Measurements from ENCODE around the gene TIMM8B. TPM values are rescaled to one million over a fixed set of nuclear protein-coding genes. Genes with fewer than 3 reads are reported as not detected.

Gene TIMM8B
- total RNA-seq, 1 experiment from 2014 or later = 62.1 TPM

DNA sequence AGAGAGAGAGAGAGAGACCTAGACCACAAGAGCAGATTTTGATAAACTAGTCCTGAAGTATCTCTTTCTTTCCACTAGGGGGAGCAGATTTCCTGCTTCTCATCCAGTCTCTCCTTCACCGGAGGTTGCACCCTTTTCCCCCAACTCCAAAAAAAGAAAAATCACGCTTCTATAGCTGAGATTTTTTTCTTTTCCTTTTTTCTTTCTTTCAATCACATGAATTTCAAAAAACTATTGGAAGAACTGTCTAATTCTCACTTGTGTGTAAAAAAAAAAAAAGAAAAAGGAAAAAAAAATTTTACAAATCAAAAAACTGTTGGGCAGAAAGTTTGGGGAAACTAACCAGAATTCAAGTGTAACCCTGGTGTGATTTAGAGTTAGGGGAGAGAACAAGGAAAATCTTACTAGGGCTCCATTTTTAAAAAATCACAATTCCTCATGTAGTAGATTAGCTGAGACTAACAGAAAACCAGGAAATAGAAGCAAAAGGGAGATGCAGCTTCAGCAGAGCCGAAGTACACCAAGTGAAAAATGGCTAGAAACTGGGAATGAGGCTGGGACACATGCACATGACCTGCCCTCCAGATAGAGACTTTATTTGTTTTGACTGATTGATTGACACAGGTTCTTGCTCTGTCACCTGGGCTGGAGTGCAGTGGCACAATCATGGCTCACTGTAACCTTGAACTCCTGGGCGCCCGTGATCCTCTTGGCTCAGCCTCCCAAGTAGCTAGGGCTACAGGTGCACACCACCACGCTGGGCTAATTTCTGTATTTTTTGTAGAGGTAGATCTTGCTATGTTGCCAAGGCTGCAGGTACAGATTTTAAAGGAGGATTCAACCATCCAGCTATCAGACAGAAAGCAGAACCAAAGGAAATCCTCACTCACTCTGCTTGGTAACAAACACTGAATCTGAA is 27.2 kb upstream of the TIMM8B start:
- Histone ChIP-seq H3K4me2 (ENCODE audit: low read length) (peak overlapping the region; percentile 36; the same call in 1 of the 2 replicates), H2AFZ (ENCODE audit: low read depth, low read length, poor library complexity, severe bottlenecking) (peak overlapping the region; percentile 46), H3K36me3 (ENCODE audit: control insufficient read depth in 1 of 2, insufficient read depth in 2 of 2, low read length in 2 of 2) (no peaks in the 10 kb centered on the region), H3K9me3 (ENCODE audit: control insufficient read depth in 1 of 2, insufficient read depth in 1 of 2, low read depth in 1 of 2, low read length in 2 of 2) (no peaks in the 10 kb centered on the region), H3K79me2 (ENCODE audit: insufficient read depth, low read length) (no peaks in the 10 kb centered on the region), H3K4me3 (replicated peaks in 1 of 2; ENCODE audit: low read depth in 1 of 2, low read length in 2 of 2) (no peak overlapping the region), H3K4me1 (ENCODE audit: control insufficient read depth in 1 of 2, insufficient read depth in 2 of 2, low read length in 2 of 2) (peaks cover 21 to 33% of the 10 kb centered on the region in 2 experiments), H3K9me2 (ENCODE audit: insufficient read depth) (no peaks in the 10 kb centered on the region), H3K27me3 (ENCODE audit: insufficient read depth, low read length) (no peaks in the 10 kb centered on the region), H4K20me1 (ENCODE audit: insufficient read depth) (no peaks in the 10 kb centered on the region), H3K27ac (ENCODE audit: low read depth, low read length) (no peak overlapping the region; the same call in 1 of the 2 replicates), H3K9ac (ENCODE audit: low read length) (no peak overlapping the region)
- peak; percentile 81 for ATAC-seq
- CTCF ChIA-PET = interaction anchor here (0.6 to 3.7 kb wide), 13 partner anchors 8 to 237 kb away, joined by 3 to 20 read pairs (median 6); partner anchors contain the start of genes BCO2, SDHD and TIMM8B
- BruUV-seq (replicated peaks) = no TSS peak
- POLR2A ChIA-PET = no interaction called here
- RAD21 ChIA-PET (ENCODE audit: low non-redundant PET in 1 of 2, low total read pairs in 2 of 2, uncharacterized antibody in 2 of 2, unreplicated experiment in 2 of 2) = interaction anchor here (0.7 to 2.5 kb wide), 2 partner anchors 62 to 182 kb away, joined by 5 to 11 read pairs; partner anchors contain the start of gene BCO2 (in 1 of the 2)
- TF ChIP-seq, protein P1, sequence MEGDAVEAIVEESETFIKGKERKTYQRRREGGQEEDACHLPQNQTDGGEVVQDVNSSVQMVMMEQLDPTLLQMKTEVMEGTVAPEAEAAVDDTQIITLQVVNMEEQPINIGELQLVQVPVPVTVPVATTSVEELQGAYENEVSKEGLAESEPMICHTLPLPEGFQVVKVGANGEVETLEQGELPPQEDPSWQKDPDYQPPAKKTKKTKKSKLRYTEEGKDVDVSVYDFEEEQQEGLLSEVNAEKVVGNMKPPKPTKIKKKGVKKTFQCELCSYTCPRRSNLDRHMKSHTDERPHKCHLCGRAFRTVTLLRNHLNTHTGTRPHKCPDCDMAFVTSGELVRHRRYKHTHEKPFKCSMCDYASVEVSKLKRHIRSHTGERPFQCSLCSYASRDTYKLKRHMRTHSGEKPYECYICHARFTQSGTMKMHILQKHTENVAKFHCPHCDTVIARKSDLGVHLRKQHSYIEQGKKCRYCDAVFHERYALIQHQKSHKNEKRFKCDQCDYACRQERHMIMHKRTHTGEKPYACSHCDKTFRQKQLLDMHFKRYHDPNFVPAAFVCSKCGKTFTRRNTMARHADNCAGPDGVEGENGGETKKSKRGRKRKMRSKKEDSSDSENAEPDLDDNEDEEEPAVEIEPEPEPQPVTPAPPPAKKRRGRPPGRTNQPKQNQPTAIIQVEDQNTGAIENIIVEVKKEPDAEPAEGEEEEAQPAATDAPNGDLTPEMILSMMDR (IDR thresholded peaks at IDR 0.05 in 2 of 3, conservative IDR thresholded peaks at IDR 0.05 in 1 of 3; ENCODE audit: borderline replicate concordance in 1 of 3, insufficient read depth in 1 of 3, low read depth in 2 of 3, low read length in 2 of 3) = peak; percentile 49 to 63 (median 63); a peak in 5 of 6 replicates
- TF ChIP-seq ELF1 (IDR thresholded peaks at IDR 0.05; ENCODE audit: borderline replicate concordance, low read depth) (no peak), MAX (IDR thresholded peaks at IDR 0.05) (no peak), RAD21 (IDR thresholded peaks at IDR 0.05; ENCODE audit: low read depth) (peak; percentile 84), CBX3 (IDR thresholded peaks at IDR 0.05; ENCODE audit: low read depth) (0 out of 2 replicates have a peak, but pooled peaks have one; percentile 19)
- TF ChIP-seq, protein P2, sequence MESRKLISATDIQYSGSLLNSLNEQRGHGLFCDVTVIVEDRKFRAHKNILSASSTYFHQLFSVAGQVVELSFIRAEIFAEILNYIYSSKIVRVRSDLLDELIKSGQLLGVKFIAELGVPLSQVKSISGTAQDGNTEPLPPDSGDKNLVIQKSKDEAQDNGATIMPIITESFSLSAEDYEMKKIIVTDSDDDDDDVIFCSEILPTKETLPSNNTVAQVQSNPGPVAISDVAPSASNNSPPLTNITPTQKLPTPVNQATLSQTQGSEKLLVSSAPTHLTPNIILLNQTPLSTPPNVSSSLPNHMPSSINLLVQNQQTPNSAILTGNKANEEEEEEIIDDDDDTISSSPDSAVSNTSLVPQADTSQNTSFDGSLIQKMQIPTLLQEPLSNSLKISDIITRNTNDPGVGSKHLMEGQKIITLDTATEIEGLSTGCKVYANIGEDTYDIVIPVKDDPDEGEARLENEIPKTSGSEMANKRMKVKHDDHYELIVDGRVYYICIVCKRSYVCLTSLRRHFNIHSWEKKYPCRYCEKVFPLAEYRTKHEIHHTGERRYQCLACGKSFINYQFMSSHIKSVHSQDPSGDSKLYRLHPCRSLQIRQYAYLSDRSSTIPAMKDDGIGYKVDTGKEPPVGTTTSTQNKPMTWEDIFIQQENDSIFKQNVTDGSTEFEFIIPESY (IDR thresholded peaks at IDR 0.05; ENCODE audit: extremely low read depth, insufficient replicate concordance, low read length) = no peak
- intact Hi-C loops (cut with micrococcal nuclease) = loop anchor here (1.0 kb wide), 2 partner anchors 62 to 167 kb away; partner anchors contain the start of gene BCO2
- DNase-seq (ENCODE audit: low read depth, low spot score) = peak; percentile 49

All from HCT116 (cell line).